H1 (cell line): ENCODE results near the gene SLC7A9. TPM values are rescaled to one million over a fixed set of nuclear protein-coding genes. Genes with fewer than 3 reads are reported as not detected.

Source experiments
- CTCF ChIA-PET: fragments of 300-600 bp; sonication (Branson Sonifier 250); formaldehyde crosslinking; loops from one replicate; lab custom pipeline; 2021; ENCODE audit not compliant: partially characterized antibody; lab: Charles Lee
- POLR2A ChIA-PET: fragments of 300-600 bp; sonication (Branson Sonifier 250); formaldehyde crosslinking; loops from one replicate; lab custom pipeline; 2021; ENCODE audit warnings: inconsistent platforms; ENCODE audit not compliant: partially characterized antibody; lab: Charles Lee
- DNase-seq, 2 experiments: peaks; one replicate each; pipeline versions ENCODE4 v3.0.0 to v3.0.0-alpha.2; 2010 to 2022; ENCODE audit warnings: low spot score in 2 of 2, low read depth in 1 of 2, mixed read lengths in 1 of 2
- FAIRE-seq: peaks from 2 replicates; lab custom pipeline; 2011; peaks lifted over from hg19 to GRCh38; lab: Jason Lieb, UNC
- H2AFZ ChIP-seq: 2 replicates; pipeline ENCODE4 v1.8.1; 2012; ENCODE audit warnings: low read length, inconsistent platforms
- H2AK5ac ChIP-seq: 2 replicates; pipeline ENCODE4 v1.6.1; 2013; ENCODE audit warnings: low read depth, low read length
- H2BK120ac ChIP-seq: replicated peaks from 2 replicates; pipeline ENCODE3; 2013; ENCODE audit warnings: low read depth, low read length, inconsistent platforms
- H2BK12ac ChIP-seq: 2 replicates; pipeline ENCODE4 v1.6.1; 2013; ENCODE audit warnings: low read depth, low read length
- H2BK15ac ChIP-seq: 2 replicates; pipeline ENCODE4 v1.6.1; 2013; ENCODE audit warnings: low read length
- H2BK20ac ChIP-seq: 2 replicates; pipeline ENCODE4 v1.6.1; 2013; ENCODE audit warnings: low read length
- H2BK5ac ChIP-seq: 2 replicates; pipeline ENCODE4 v1.6.1; 2013; ENCODE audit warnings: low read depth, low read length
- H3K14ac ChIP-seq: 2 replicates; pipeline ENCODE4 v1.6.1; 2013; ENCODE audit warnings: inconsistent platforms; ENCODE audit not compliant: insufficient read length
- H3K18ac ChIP-seq: 2 replicates; pipeline ENCODE4 v1.6.1; 2013; ENCODE audit warnings: low read length; ENCODE audit errors: extremely low read depth
- H3K23ac ChIP-seq: 2 replicates; pipeline ENCODE4 v1.6.1; 2013; ENCODE audit warnings: inconsistent platforms; ENCODE audit not compliant: insufficient read length
- H3K23me2 ChIP-seq: 2 replicates; pipeline ENCODE4 v1.6.1; 2013; ENCODE audit warnings: low read depth, low read length
- H3K27ac ChIP-seq: 2 replicates; pipeline ENCODE4 v1.6.1; 2011; ENCODE audit warnings: low read depth, low read length, inconsistent platforms
- H3K27me3 ChIP-seq, 4 experiments: replicated peaks in 1 of 4; 1 replicate in 1 of 4; 2 replicates in 3 of 4; pipeline versions ENCODE4 v1.6.1 to v1.8.1; 2011 to 2013; ENCODE audit warnings: low read length in 3 of 4, mild to moderate bottlenecking in 3 of 4, inconsistent platforms in 2 of 4, mixed read lengths in 2 of 4, moderate library complexity in 1 of 4; ENCODE audit not compliant: control insufficient read depth in 3 of 4, insufficient read depth in 3 of 4; ENCODE audit errors: extremely low read depth in 1 of 4
- H3K36me3 ChIP-seq, 4 experiments: 2 replicates each; pipeline versions ENCODE4 v1.6.1 to v1.8.1; 2011 to 2013; ENCODE audit warnings: mild to moderate bottlenecking in 4 of 4, low read length in 3 of 4, moderate library complexity in 2 of 4, control low read depth in 1 of 4, inconsistent platforms in 1 of 4; ENCODE audit not compliant: insufficient read depth in 4 of 4, control insufficient read depth in 2 of 4
- H3K4ac ChIP-seq: replicated peaks from 2 replicates; pipeline ENCODE3; 2013; ENCODE audit warnings: low read length, low read depth, mixed read lengths, inconsistent platforms; ENCODE audit not compliant: insufficient read length
- H3K4me1 ChIP-seq, 4 experiments: replicated peaks in 1 of 4; 1 replicate in 1 of 4; 2 replicates in 3 of 4; pipeline versions ENCODE4 v1.6.1 to v1.8.1; 2011 to 2013; ENCODE audit warnings: low read length in 3 of 4, inconsistent platforms in 2 of 4, mixed read lengths in 1 of 4; ENCODE audit not compliant: insufficient read depth in 4 of 4, control insufficient read depth in 3 of 4
- H3K4me2 ChIP-seq, 2 experiments: 2 replicates each; pipeline versions ENCODE4 v1.6.1 to v1.8.1; 2011 to 2013; ENCODE audit warnings: low read depth in 2 of 2, low read length in 2 of 2, control low read depth in 1 of 2, inconsistent platforms in 1 of 2, mild to moderate bottlenecking in 1 of 2; ENCODE audit not compliant: insufficient read depth in 1 of 2
- H3K4me3 ChIP-seq, 4 experiments: fragments of 200-600, 300-600 bp in 1 of 4; sonication (generic), shearing (Covaris generic), sonication (Bioruptor Twin) in 1 of 4; 2 replicates each; pipeline versions ENCODE4 v1.5.1 to v1.8.1; 2011 to 2016; ENCODE audit warnings: low read length in 4 of 4, low read depth in 3 of 4, control low read depth in 2 of 4, inconsistent platforms in 2 of 4, mild to moderate bottlenecking in 2 of 4, mixed read lengths in 1 of 4, moderate library complexity in 1 of 4; ENCODE audit not compliant: insufficient read depth in 2 of 4; ENCODE audit errors: extremely low read depth in 1 of 4
- H3K56ac ChIP-seq: replicated peaks from 2 replicates; pipeline ENCODE3; 2013; ENCODE audit warnings: low read depth, mild to moderate bottlenecking, mixed read lengths, low read length, inconsistent platforms; ENCODE audit not compliant: insufficient read length
- H3K79me1 ChIP-seq: 2 replicates; pipeline ENCODE4 v1.6.1; 2013; ENCODE audit warnings: low read depth, low read length, control low read depth
- H3K79me2 ChIP-seq, 2 experiments: 2 replicates each; pipeline versions ENCODE4 v1.6.1 to v1.8.1; 2012 to 2013; ENCODE audit warnings: low read length in 2 of 2, mild to moderate bottlenecking in 2 of 2, inconsistent platforms in 1 of 2; ENCODE audit not compliant: insufficient read depth in 2 of 2, control insufficient read depth in 1 of 2
- H3K9ac ChIP-seq, 4 experiments: replicated peaks in 1 of 4; 1 replicate in 1 of 4; 2 replicates in 3 of 4; pipeline versions ENCODE4 v1.6.1 to v1.8.1; 2011 to 2013; ENCODE audit warnings: low read depth in 3 of 4, low read length in 3 of 4, control low read depth in 2 of 4, mild to moderate bottlenecking in 2 of 4, moderate library complexity in 2 of 4, inconsistent platforms in 1 of 4; ENCODE audit errors: extremely low read depth in 1 of 4
- H3K9me3 ChIP-seq, 2 experiments: 2 replicates each; pipeline versions ENCODE4 v1.6.1 to v1.8.1; 2012 to 2013; ENCODE audit warnings: mild to moderate bottlenecking in 2 of 2, moderate library complexity in 2 of 2, control low read depth in 1 of 2, inconsistent platforms in 1 of 2, low read depth in 1 of 2, low read length in 1 of 2, mixed read lengths in 1 of 2; ENCODE audit not compliant: insufficient read depth in 2 of 2
- H4K20me1 ChIP-seq, 2 experiments: replicated peaks in 1 of 2; 2 replicates each; pipeline versions ENCODE3 to v1.8.1; 2011 to 2013; ENCODE audit warnings: inconsistent platforms in 2 of 2, low read length in 2 of 2, mild to moderate bottlenecking in 1 of 2; ENCODE audit not compliant: insufficient read depth in 2 of 2, control insufficient read depth in 1 of 2
- H4K5ac ChIP-seq: 2 replicates; pipeline ENCODE4 v1.6.1; 2013; ENCODE audit warnings: low read length, low read depth, mixed read lengths, inconsistent platforms; ENCODE audit not compliant: insufficient read length
- H4K8ac ChIP-seq: 2 replicates; pipeline ENCODE4 v1.8.0; 2013; ENCODE audit warnings: mild to moderate bottlenecking, moderate library complexity, low read length, inconsistent platforms; ENCODE audit not compliant: insufficient read depth; ENCODE audit errors: extremely low read depth
- H4K91ac ChIP-seq: replicated peaks from 2 replicates; pipeline ENCODE3; 2013; ENCODE audit warnings: low read length, mixed read lengths, inconsistent platforms; ENCODE audit not compliant: insufficient read length
- CBX5 ChIP-seq: fragments of 300-800, 300-1000 bp; sonication (generic); IDR thresholded peaks from 2 replicates; pipeline ENCODE4 v1.7.1; 2016; ENCODE audit warnings: antibody characterized with exemption, low read length, low read depth
- EZH2 ChIP-seq: fragments of 200-600 bp; sonication (generic); IDR thresholded peaks from 2 replicates; pipeline ENCODE4 v1.7.1; 2012; ENCODE audit warnings: low read depth, mild to moderate bottlenecking, moderate library complexity, low read length, inconsistent platforms; ENCODE audit not compliant: severe bottlenecking
- SIN3A ChIP-seq, 2 experiments: IDR thresholded peaks in 1 of 2; conservative IDR thresholded peaks in 1 of 2; 2 replicates each; pipeline ENCODE4 v1.6.1; 2011 to 2012; ENCODE audit warnings: low read length in 2 of 2, improper control_type of control experiment in 1 of 2, low read depth in 1 of 2, mild to moderate bottlenecking in 1 of 2
- WGBS, 2 experiments: shearing (Covaris generic) in 1 of 2; methylation state at CpG; one replicate each; pipeline versions ENCODE4 v1.1.6 to v1.1.7; 2013 to 2015; ENCODE audit warnings: low lambda C conversion rate in 2 of 2, mixed read lengths in 2 of 2, inconsistent platforms in 1 of 2, low coverage in 1 of 2, missing lambda C conversion rate in 1 of 2; ENCODE audit not compliant: insufficient replicate concordance in 2 of 2, insufficient coverage in 1 of 2, insufficient read length in 1 of 2; ENCODE audit errors: extremely low coverage in 1 of 2, missing lambda C conversion rate in 1 of 2; 5-methylcytosine and 5-hydroxymethylcytosine counted together
- polyA plus RNA-seq, 7 experiments: library from polyadenylated mRNA; depleted of rRNA in 3 of 7; stranded (reverse) in 5 of 7; unstranded in 2 of 7; fragments of >200 nt in 5 of 7; fragments of 200-250 nt in 2 of 7; gene quantifications; 1 replicate in 5 of 7; 2 replicates in 1 of 7; 4 replicates in 1 of 7; pipeline versions ENCODE4 v1.2.1 to v1.2.3, GENCODE V29; 2011 to 2013; ENCODE audit warnings: missing spikeins in 2 of 7, mixed read lengths in 2 of 7
- total RNA-seq: library from RNA; stranded (reverse); fragmentation: NEBNext Ultra II Directional; extraction: Animal tissue kit (Norgen Biotek cat#: 25700); gene quantifications from 2 replicates; pipeline ENCODE4 v1.2.1, GENCODE V29; 2021

The SLC7A9 gene
- total and polyA plus RNA-seq, 2 of the 8 experiments (the other 6 are each of a cell fraction or from before 2014, with no cell fraction given) = 0.15 TPM; not detected in 1

- Histone ChIP-seq H2BK15ac (no peak overlapping the region), H3K4me1 (no peaks in the 10 kb centered on the region), H4K91ac (no peak overlapping the region), H3K9me3 (no peaks in the 10 kb centered on the region), H4K8ac (no peak overlapping the region; the same call in 1 of the 2 replicates), H2AK5ac (no peak overlapping the region), H2BK5ac (no peak overlapping the region), H3K14ac (no peak overlapping the region), H3K79me2 (no peaks in the 10 kb centered on the region), H3K4ac (no peak overlapping the region), H2BK12ac (no peak overlapping the region; the same call in 1 of the 2 replicates), H3K27me3 (no peaks in the 10 kb centered on the region), H4K5ac (no peak overlapping the region), H2BK120ac (no peak overlapping the region), H3K23me2 (no peaks in the 10 kb centered on the region), H3K36me3 (no peaks in the 10 kb centered on the region), H3K23ac (no peak overlapping the region), H3K56ac (no peak overlapping the region), H3K27ac (no peak overlapping the region), H2AFZ (no peak overlapping the region), H3K4me2 (no peak overlapping the region), H4K20me1 (no peaks in the 10 kb centered on the region), H2BK20ac (no peak overlapping the region), H3K9ac (no peak overlapping the region), H3K79me1 (no peaks in the 10 kb centered on the region), H3K4me3 (no peak overlapping the region), H3K18ac (no peak overlapping the region)
- FAIRE-seq = no peak
- WGBS, 2 experiments = 87% methylated on average over 4 of the region's 4 CpGs; no CpG with 5 or more reads in 1 of the 2 experiments
- DNase-seq = no peak
- POLR2A ChIA-PET = no interaction called here
- CTCF ChIA-PET = no interaction called here
- no peak for TF ChIP-seq CBX5
- TF ChIP-seq SIN3A (conservative IDR thresholded peaks at IDR 0.05 in 1 of 2, IDR thresholded peaks at IDR 0.05 in 1 of 2; ENCODE audit: low read depth in 1 of 2, low read length in 2 of 2) = no peak
- TF ChIP-seq EZH2 = no peak
- TF ChIP-seq, all 59 proteins: peak for 0
These were observed 61.3 kb downstream of the SLC7A9 start for GRCh38 chr19:32808236-32808635.
